ENCODE measurements around the gene ASTL.

The ASTL gene

DNA sequence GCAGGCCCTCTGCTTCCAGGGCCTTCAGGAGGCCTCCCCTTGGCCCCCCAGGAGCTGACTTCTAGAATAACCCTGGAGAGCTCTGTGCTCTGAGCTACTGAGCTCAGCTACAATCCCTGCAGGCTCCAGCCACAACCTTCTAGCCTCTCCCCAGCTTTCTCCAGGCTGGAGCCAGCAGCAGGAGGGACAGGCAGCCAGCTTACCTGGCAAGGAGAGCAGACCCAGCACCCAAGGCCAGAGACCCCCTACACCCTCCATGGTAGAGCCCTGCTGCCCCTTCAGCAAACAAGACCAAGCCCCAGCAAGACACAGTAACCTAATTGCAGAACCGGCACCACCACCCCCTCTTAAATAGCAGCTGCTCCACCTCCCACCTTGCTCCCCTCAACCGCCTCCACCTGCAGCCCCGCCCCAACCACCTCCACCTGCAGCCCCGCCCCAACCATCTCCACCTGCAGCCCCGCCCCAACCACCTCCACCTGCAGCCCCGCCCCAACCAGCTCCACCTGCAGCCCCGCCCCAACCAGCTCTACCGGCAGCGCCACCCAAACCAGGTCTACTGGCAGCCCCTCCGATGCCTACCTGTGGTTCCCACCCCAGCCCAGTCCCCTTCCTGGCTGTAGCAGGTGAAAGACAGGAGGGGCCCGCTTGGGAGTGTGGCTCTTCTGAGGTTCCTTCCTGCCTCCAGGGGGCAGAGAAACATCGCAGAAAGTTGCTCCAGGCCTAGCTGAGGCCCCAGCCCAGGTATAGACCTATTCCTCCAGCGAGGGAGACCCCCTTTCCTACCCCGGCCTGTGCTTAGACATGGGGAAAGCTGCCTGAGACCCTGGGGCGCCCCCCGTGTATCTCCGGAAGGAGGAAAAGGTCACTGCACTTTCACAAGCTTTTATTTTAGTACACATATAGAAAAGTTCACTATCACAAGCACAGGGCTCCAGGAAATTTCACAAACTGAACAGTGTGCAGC is at the start of gene ASTL:
Gene ASTL, minus strand, starts transcription at position 324 of the 967 bp plus-strand sequence. Its CDS starts 66 bp downstream, at position 258.
- no peak within 1 kb of the TSS for H3K9ac ChIP-seq (ENCODE audit: insufficient read length, low read depth)
- no peak for TF ChIP-seq YY1 (IDR thresholded peaks at IDR 0.05; ENCODE audit: insufficient read depth, insufficient read length)
- TF ChIP-seq SUZ12 (IDR thresholded peaks at IDR 0.05; ENCODE audit: extremely low read depth, insufficient read depth, insufficient read length), result no peak
- TF ChIP-seq ZNF274 (IDR thresholded peaks at IDR 0.05; ENCODE audit: low read depth, low read length), result no peak
- H3K27me3 ChIP-seq (ENCODE audit: insufficient read depth, insufficient read length), result no peaks in the 10 kb centered on the region
- peaks cover 12% of the 10 kb centered on the region for H3K4me1 ChIP-seq (ENCODE audit: insufficient read depth, insufficient read length)
- H3K36me3 ChIP-seq (ENCODE audit: insufficient read depth, insufficient read length, low read length), result peaks cover 10% of the 10 kb centered on the region
- H3K9me3 ChIP-seq (ENCODE audit: insufficient read depth, low read length), result no peaks in the 10 kb centered on the region
- H3K4me3 ChIP-seq (ENCODE audit: insufficient read length, low read depth), result no peak within 1 kb of the TSS
- no peak for DNase-seq (ENCODE audit: low read depth, low spot score)

- Histone ChIP-seq H3K9me3 (ENCODE audit: insufficient read depth, low read length) (no peaks in the 10 kb centered on the region), H3K27me3 (ENCODE audit: insufficient read depth, insufficient read length) (no peaks in the 10 kb centered on the region), H3K36me3 (ENCODE audit: insufficient read depth, insufficient read length, low read length) (peaks cover 71% of the 10 kb centered on the region), H3K9ac (ENCODE audit: insufficient read length, low read depth) (no peak overlapping the region), H3K4me3 (ENCODE audit: insufficient read length, low read depth) (no peak overlapping the region), H3K4me1 (ENCODE audit: insufficient read depth, insufficient read length) (no peaks in the 10 kb centered on the region)
- no peak for TF ChIP-seq YY1 (IDR thresholded peaks at IDR 0.05; ENCODE audit: insufficient read depth, insufficient read length)
- TF ChIP-seq SUZ12 (IDR thresholded peaks at IDR 0.05; ENCODE audit: extremely low read depth, insufficient read depth, insufficient read length), result no peak
- TF ChIP-seq ZNF274 (IDR thresholded peaks at IDR 0.05; ENCODE audit: low read depth, low read length), result no peak
- no peak for DNase-seq (ENCODE audit: low read depth, low spot score)
These were observed 48.3 kb upstream of the ASTL start for GRCh38 chr2:96186562-96186961.

GRCh38 chr2:96185516-96185915 is 47.2 kb upstream of the ASTL start:
- TF ChIP-seq SUZ12 (IDR thresholded peaks at IDR 0.05; ENCODE audit: extremely low read depth, insufficient read depth, insufficient read length) (no peak), YY1 (IDR thresholded peaks at IDR 0.05; ENCODE audit: insufficient read depth, insufficient read length) (no peak), ZNF274 (IDR thresholded peaks at IDR 0.05; ENCODE audit: low read depth, low read length) (no peak)
- Histone ChIP-seq H3K27me3 (ENCODE audit: insufficient read depth, insufficient read length) (no peaks in the 10 kb centered on the region), H3K4me1 (ENCODE audit: insufficient read depth, insufficient read length) (no peaks in the 10 kb centered on the region), H3K4me3 (ENCODE audit: insufficient read length, low read depth) (no peak overlapping the region), H3K9me3 (ENCODE audit: insufficient read depth, low read length) (no peaks in the 10 kb centered on the region), H3K9ac (ENCODE audit: insufficient read length, low read depth) (no peak overlapping the region), H3K36me3 (ENCODE audit: insufficient read depth, insufficient read length, low read length) (peaks cover 61% of the 10 kb centered on the region)
- DNase-seq (ENCODE audit: low read depth, low spot score), result no peak

DNA sequence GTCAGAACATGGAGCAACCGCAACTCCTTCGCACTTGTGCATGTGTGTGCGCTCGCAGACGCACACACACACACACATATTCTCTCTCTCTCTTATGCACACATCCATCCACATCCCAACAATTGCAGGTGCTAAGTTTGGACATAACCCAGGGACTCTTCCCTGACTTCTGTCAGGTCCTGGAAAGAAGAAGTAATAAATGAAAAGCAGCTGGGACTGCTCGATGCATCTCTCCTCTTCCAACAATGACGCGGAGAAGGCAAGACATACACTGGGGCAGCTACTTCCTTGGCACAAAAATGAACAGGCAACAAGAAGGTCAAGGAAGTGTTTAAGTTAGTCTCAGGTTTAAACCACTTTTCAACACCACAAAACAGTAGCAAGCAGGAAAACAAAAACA is 46.7 kb upstream of the ASTL start:
- H3K27me3 ChIP-seq (ENCODE audit: insufficient read depth, insufficient read length), result no peaks in the 10 kb centered on the region
- no peaks in the 10 kb centered on the region for H3K4me1 ChIP-seq (ENCODE audit: insufficient read depth, insufficient read length)
- no peak overlapping the region for H3K9ac ChIP-seq (ENCODE audit: insufficient read length, low read depth)
- no peaks in the 10 kb centered on the region for H3K9me3 ChIP-seq (ENCODE audit: insufficient read depth, low read length)
- no peak for DNase-seq (ENCODE audit: low read depth, low spot score)
- H3K36me3 ChIP-seq (ENCODE audit: insufficient read depth, insufficient read length, low read length), result peaks cover 57% of the 10 kb centered on the region
- TF ChIP-seq SUZ12 (IDR thresholded peaks at IDR 0.05; ENCODE audit: extremely low read depth, insufficient read depth, insufficient read length), result no peak
- TF ChIP-seq YY1 (IDR thresholded peaks at IDR 0.05; ENCODE audit: insufficient read depth, insufficient read length), result no peak
- TF ChIP-seq ZNF274 (IDR thresholded peaks at IDR 0.05; ENCODE audit: low read depth, low read length), result no peak
- H3K4me3 ChIP-seq (ENCODE audit: insufficient read length, low read depth), result no peak overlapping the region

- Histone ChIP-seq H3K4me1 (ENCODE audit: insufficient read depth, insufficient read length) (no peaks in the 10 kb centered on the region), H3K36me3 (ENCODE audit: insufficient read depth, insufficient read length, low read length) (peaks cover 49% of the 10 kb centered on the region), H3K4me3 (ENCODE audit: insufficient read length, low read depth) (no peak overlapping the region), H3K9me3 (ENCODE audit: insufficient read depth, low read length) (no peaks in the 10 kb centered on the region), H3K27me3 (ENCODE audit: insufficient read depth, insufficient read length) (no peaks in the 10 kb centered on the region), H3K9ac (ENCODE audit: insufficient read length, low read depth) (no peak overlapping the region)
- TF ChIP-seq YY1 (IDR thresholded peaks at IDR 0.05; ENCODE audit: insufficient read depth, insufficient read length), result no peak
- no peak for TF ChIP-seq SUZ12 (IDR thresholded peaks at IDR 0.05; ENCODE audit: extremely low read depth, insufficient read depth, insufficient read length)
- no peak for TF ChIP-seq ZNF274 (IDR thresholded peaks at IDR 0.05; ENCODE audit: low read depth, low read length)
- no peak for DNase-seq (ENCODE audit: low read depth, low spot score)
These were observed 45.9 kb upstream of the ASTL start for GRCh38 chr2:96184188-96184587.

DNA sequence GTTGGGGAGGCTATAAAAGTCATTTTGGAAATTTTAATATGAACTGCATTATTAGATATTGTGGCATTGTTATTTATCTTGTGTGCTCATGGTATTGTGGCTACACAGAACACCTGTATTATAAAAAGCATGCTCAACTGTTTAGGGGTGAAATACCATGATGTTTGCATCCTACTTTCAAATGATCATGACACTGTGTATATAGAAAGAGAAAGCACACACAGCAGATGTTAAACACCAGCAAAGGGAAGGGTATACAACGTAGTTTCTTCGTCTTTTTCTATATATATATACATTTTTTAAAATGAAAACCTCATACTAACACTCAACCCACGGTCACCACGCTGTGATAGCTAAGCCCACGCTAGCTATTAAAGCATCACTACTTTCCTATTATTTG is 43.2 kb upstream of the ASTL start:
- H3K27me3 ChIP-seq (ENCODE audit: insufficient read depth, insufficient read length), result no peaks in the 10 kb centered on the region
- TF ChIP-seq ZNF274 (IDR thresholded peaks at IDR 0.05; ENCODE audit: low read depth, low read length) (no peak), YY1 (IDR thresholded peaks at IDR 0.05; ENCODE audit: insufficient read depth, insufficient read length) (no peak), SUZ12 (IDR thresholded peaks at IDR 0.05; ENCODE audit: extremely low read depth, insufficient read depth, insufficient read length) (no peak)
- H3K4me1 ChIP-seq (ENCODE audit: insufficient read depth, insufficient read length), result no peaks in the 10 kb centered on the region
- H3K9me3 ChIP-seq (ENCODE audit: insufficient read depth, low read length), result no peaks in the 10 kb centered on the region
- DNase-seq (ENCODE audit: low read depth, low spot score), result no peak
- no peak overlapping the region for H3K4me3 ChIP-seq (ENCODE audit: insufficient read length, low read depth)
- no peak overlapping the region for H3K9ac ChIP-seq (ENCODE audit: insufficient read length, low read depth)
- H3K36me3 ChIP-seq (ENCODE audit: insufficient read depth, insufficient read length, low read length), result peaks cover 27% of the 10 kb centered on the region

DNA sequence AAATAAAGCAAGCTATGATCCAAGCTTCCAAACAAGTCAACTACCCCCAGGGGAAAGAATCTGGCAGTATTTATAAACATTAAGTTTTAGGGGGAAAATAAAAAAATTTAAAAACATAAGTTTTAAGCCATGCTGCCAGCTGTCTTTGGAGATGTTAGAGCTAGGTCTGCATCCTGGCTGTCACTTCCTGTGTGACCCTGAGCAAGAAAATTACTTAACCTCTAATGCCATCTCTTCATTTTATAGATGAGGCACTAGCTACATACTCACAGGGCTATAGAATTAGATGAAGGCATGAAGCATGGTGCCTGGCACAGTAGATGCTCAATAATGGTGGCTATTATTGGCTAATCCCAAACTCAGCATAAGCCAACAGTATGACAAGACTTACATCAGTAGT is 42.2 kb upstream of the ASTL start:
- H3K4me3 ChIP-seq (ENCODE audit: insufficient read length, low read depth), result no peak overlapping the region
- no peaks in the 10 kb centered on the region for H3K27me3 ChIP-seq (ENCODE audit: insufficient read depth, insufficient read length)
- no peak for DNase-seq (ENCODE audit: low read depth, low spot score)
- H3K4me1 ChIP-seq (ENCODE audit: insufficient read depth, insufficient read length), result no peaks in the 10 kb centered on the region
- peaks cover 17% of the 10 kb centered on the region for H3K36me3 ChIP-seq (ENCODE audit: insufficient read depth, insufficient read length, low read length)
- no peak for TF ChIP-seq SUZ12 (IDR thresholded peaks at IDR 0.05; ENCODE audit: extremely low read depth, insufficient read depth, insufficient read length)
- TF ChIP-seq YY1 (IDR thresholded peaks at IDR 0.05; ENCODE audit: insufficient read depth, insufficient read length), result no peak
- TF ChIP-seq ZNF274 (IDR thresholded peaks at IDR 0.05; ENCODE audit: low read depth, low read length), result no peak
- no peaks in the 10 kb centered on the region for H3K9me3 ChIP-seq (ENCODE audit: insufficient read depth, low read length)
- H3K9ac ChIP-seq (ENCODE audit: insufficient read length, low read depth), result no peak overlapping the region

Data from NT2/D1 (cell line).